Spleen (tissue), 11 donors: Measurements from ENCODE around the gene SOX15. TPM values are rescaled to one million over a fixed set of nuclear protein-coding genes. Genes with fewer than 3 reads are reported as not detected.

Experiments used
- DNase-seq: peaks from one replicate; pipeline ENCODE4 v3.0.0-alpha.2; 2020
- H3K27ac ChIP-seq, 8 donors: fragments of 200-600 bp; sonication (generic) in 7 of 8; 1 replicate in 4 of 8; 2 replicates in 4 of 8; pipeline versions ENCODE4 v1.5.0 to v1.8.0; 2016 to 2021; ENCODE audit warnings: inconsistent platforms in 4 of 8, mild to moderate bottlenecking in 4 of 8, moderate library complexity in 1 of 8
- H3K27me3 ChIP-seq, 7 donors: fragments of 200-600 bp; sonication (generic) in 6 of 7; replicated peaks in 1 of 7; 1 replicate in 4 of 7; 2 replicates in 3 of 7; pipeline versions ENCODE4 v1.5.0 to v1.8.0; 2016 to 2021; ENCODE audit warnings: inconsistent platforms in 3 of 7, mild to moderate bottlenecking in 1 of 7
- H3K36me3 ChIP-seq, 6 donors: fragments of 200-600 bp; sonication (generic) in 5 of 6; 1 replicate in 4 of 6; 2 replicates in 2 of 6; pipeline versions ENCODE4 v1.5.0 to v1.8.0; 2016 to 2021; ENCODE audit warnings: inconsistent platforms in 2 of 6
- H3K4me1 ChIP-seq, 6 donors: fragments of 200-600 bp; sonication (generic) in 5 of 6; 1 replicate in 3 of 6; 2 replicates in 3 of 6; pipeline versions ENCODE4 v1.5.0 to v1.8.0; 2016 to 2021; ENCODE audit warnings: inconsistent platforms in 3 of 6
- H3K4me3 ChIP-seq, 8 donors: fragments of 200-600 bp; sonication (generic) in 7 of 8; 1 replicate in 4 of 8; 2 replicates in 4 of 8; pipeline versions ENCODE4 v1.5.0 to v1.8.0; 2016 to 2021; ENCODE audit warnings: inconsistent platforms in 4 of 8, mild to moderate bottlenecking in 4 of 8, moderate library complexity in 2 of 8
- H3K9me3 ChIP-seq, 8 donors: fragments of 200-600 bp; sonication (generic) in 7 of 8; 1 replicate in 4 of 8; 2 replicates in 4 of 8; pipeline versions ENCODE4 v1.5.0 to v1.8.0; 2016 to 2021; ENCODE audit warnings: inconsistent platforms in 4 of 8
- POLR2A ChIP-seq, 3 donors: fragments of 450-650 bp; IDR thresholded peaks; one replicate each; pipeline ENCODE4 v1.5.1; 2017; ENCODE audit warnings: antibody characterized with exemption in 3 of 3, mild to moderate bottlenecking in 1 of 3
- POLR2AphosphoS5 ChIP-seq, 3 donors: sonication (generic); formaldehyde crosslinking; IDR thresholded peaks; one replicate each; pipeline ENCODE4 v1.5.1; 2017; ENCODE audit warnings: antibody characterized with exemption in 3 of 3
- WGBS, 5 donors: extraction: QIAGEN DNeasy Blood & Tissue Kit in 3 of 5; methylation state at CpG; one replicate each; pipeline versions ENCODE4 v1.1.5 to v1.1.7; 2013 to 2018; 5-methylcytosine and 5-hydroxymethylcytosine counted together
- intact Hi-C: fragments of 100-400 bp; cut with DNase I; formaldehyde crosslinking; loops from one replicate; pipeline ENCODE4 v1.15.0; 2023; ENCODE audit warnings: low total_unique reads
- polyA plus RNA-seq, 3 donors: library from polyadenylated mRNA; stranded (reverse); fragments of 200-250 nt; gene quantifications; one replicate each; pipeline ENCODE4 v1.2.1, GENCODE V29; 2013
- total RNA-seq, 7 donors: library from RNA; depleted of rRNA in 3 of 7; stranded (reverse); fragments of >200 nt in 3 of 7; fragmentation: NEBNext Ultra II Directional in 4 of 7; extraction: Animal tissue kit (Norgen Biotek cat#: 25700) in 4 of 7; gene quantifications; one replicate each; pipeline versions ENCODE4 v1.1.0 to v1.2.1, GENCODE V29; 2016 to 2021
- TF ChIP-seq, protein P1 (sequence below), 11 experiments: fragments of 200-600 bp in 7 of 11; fragments of 450-650 bp in 4 of 11; sonication (generic) in 4 of 11; IDR thresholded peaks in 8 of 11; conservative IDR thresholded peaks in 3 of 11; 1 replicate in 7 of 11; 2 replicates in 4 of 11; pipeline versions ENCODE4 v1.4.0 to v1.8.0; 2016 to 2021; ENCODE audit warnings: antibody characterized with exemption in 11 of 11, inconsistent platforms in 4 of 11, mild to moderate bottlenecking in 1 of 11
- donor health status: healthy with polysubstance abuse.
- donor health status: DM: no; HTN: no; CAD: no; lungs with moderate emphysema.
- donor health status: DM: no; HTN: no; CAD: no.
- donor health status: Bipolar disorder and iron deficiency.
- donor health status: healthy.
- donor health status: DM: no; HTN: no; CAD: no.
- donor health status: DM: yes; HTN: yes; CAD: no.

The SOX15 gene
- total and polyA plus RNA-seq, 10 donors: 0.20 to 1.7 (median 0.43) TPM; not detected in 4

DNA sequence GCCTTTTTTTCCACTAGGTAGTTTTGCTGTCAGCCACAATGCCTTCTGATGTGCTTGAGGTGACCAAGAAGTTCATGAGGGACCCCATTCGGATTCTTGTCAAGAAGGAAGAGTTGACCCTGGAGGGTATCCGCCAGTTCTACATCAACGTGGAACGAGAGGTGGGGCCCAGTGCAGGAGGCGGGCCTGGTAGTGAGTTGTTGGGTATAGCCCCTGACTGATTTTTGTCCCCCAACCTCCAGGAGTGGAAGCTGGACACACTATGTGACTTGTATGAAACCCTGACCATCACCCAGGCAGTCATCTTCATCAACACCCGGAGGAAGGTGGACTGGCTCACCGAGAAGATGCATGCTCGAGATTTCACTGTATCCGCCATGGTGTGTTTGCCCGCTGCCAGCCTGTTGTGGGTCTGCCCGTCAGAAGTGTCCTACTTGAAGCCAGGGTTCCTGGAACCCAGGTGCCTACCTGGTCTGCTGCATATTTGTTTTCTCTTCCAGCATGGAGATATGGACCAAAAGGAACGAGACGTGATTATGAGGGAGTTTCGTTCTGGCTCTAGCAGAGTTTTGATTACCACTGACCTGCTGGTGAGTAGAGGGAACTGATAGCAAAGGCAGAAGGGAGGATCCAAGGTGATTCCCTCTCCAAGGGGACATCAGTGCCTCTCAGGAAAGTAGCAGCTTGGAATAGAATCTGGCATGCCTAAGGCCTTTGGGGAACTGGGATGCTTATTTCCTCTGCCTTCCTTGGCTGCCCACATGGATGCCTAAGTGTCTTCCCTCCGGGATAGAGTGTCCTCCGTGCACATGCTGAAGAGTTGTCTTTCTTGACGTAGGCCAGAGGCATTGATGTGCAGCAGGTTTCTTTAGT lies 12.3 kb downstream of the SOX15 start:
- DNase-seq: no peak
- Histone ChIP-seq H3K27me3 (no peaks in the 10 kb centered on the region), H3K4me1 (peaks cover 52 to 90% (median 88%) of the 10 kb centered on the region in 6 donors), H3K9me3 (no peaks in the 10 kb centered on the region), H3K4me3 (peak overlapping the region in 1 of 8 donors; percentile 82), H3K36me3 (peaks cover 15 to 74% (median 55%) of the 10 kb centered on the region in 6 donors), H3K27ac (peak overlapping the region in 5 of 8 donors; percentile 26 to 99 (median 96))
- WGBS, 5 donors: 76 to 86% (median 82%) methylated on average over 17 of the region's 17 CpGs
- intact Hi-C loops: loop anchor here (10.0 kb wide), 1 partner anchor 233 kb away; no protein-coding TSS in a partner anchor
- peak in 2 of 3 donors; percentile 35 to 47 for TF ChIP-seq POLR2AphosphoS5 (IDR thresholded peaks at IDR 0.05)
- no peak for TF ChIP-seq POLR2A (IDR thresholded peaks at IDR 0.05)
- TF ChIP-seq, protein P1, sequence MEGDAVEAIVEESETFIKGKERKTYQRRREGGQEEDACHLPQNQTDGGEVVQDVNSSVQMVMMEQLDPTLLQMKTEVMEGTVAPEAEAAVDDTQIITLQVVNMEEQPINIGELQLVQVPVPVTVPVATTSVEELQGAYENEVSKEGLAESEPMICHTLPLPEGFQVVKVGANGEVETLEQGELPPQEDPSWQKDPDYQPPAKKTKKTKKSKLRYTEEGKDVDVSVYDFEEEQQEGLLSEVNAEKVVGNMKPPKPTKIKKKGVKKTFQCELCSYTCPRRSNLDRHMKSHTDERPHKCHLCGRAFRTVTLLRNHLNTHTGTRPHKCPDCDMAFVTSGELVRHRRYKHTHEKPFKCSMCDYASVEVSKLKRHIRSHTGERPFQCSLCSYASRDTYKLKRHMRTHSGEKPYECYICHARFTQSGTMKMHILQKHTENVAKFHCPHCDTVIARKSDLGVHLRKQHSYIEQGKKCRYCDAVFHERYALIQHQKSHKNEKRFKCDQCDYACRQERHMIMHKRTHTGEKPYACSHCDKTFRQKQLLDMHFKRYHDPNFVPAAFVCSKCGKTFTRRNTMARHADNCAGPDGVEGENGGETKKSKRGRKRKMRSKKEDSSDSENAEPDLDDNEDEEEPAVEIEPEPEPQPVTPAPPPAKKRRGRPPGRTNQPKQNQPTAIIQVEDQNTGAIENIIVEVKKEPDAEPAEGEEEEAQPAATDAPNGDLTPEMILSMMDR (IDR thresholded peaks at IDR 0.05 in 8 of 11, conservative IDR thresholded peaks at IDR 0.05 in 3 of 11): no peak

DNA sequence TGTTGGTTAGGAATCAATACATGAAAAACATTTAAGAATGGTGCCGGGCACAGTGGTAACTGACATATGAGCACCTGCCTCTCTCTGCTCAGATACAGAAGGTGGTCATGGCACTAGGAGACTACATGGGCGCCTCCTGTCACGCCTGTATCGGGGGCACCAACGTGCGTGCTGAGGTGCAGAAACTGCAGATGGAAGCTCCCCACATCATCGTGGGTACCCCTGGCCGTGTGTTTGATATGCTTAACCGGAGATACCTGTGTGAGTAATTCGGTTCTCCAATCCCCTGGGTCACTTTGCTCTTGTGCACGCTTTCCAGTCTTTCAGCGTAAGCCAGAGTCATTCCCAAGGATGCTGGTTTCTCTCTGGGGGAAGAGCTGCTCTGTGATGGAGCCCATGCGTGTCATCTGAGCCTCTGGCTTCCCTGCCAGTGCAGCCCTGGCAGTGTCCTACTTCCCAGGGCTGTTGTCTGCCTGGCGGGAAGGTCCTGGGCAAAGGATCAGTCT lies 13.4 kb downstream of the SOX15 start:
- no peak for DNase-seq
- Histone ChIP-seq H3K9me3 (no peaks in the 10 kb centered on the region), H3K27me3 (no peaks in the 10 kb centered on the region), H3K27ac (peak overlapping the region in 1 of 8 donors; percentile 99), H3K36me3 (peaks cover 15 to 69% (median 55%) of the 10 kb centered on the region in 6 donors), H3K4me3 (no peak overlapping the region), H3K4me1 (peaks cover 44 to 87% (median 85%) of the 10 kb centered on the region in 6 donors)
- WGBS, 5 donors: 80 to 89% (median 83%) methylated on average over 12 to 14 of the region's 14 CpGs
- intact Hi-C loops: loop anchor here (10.0 kb wide), 1 partner anchor 232 kb away; no protein-coding TSS in a partner anchor
- TF ChIP-seq POLR2AphosphoS5 (IDR thresholded peaks at IDR 0.05) (peak in 2 of 3 donors; percentile 35 to 46), POLR2A (IDR thresholded peaks at IDR 0.05) (no peak)

DNA sequence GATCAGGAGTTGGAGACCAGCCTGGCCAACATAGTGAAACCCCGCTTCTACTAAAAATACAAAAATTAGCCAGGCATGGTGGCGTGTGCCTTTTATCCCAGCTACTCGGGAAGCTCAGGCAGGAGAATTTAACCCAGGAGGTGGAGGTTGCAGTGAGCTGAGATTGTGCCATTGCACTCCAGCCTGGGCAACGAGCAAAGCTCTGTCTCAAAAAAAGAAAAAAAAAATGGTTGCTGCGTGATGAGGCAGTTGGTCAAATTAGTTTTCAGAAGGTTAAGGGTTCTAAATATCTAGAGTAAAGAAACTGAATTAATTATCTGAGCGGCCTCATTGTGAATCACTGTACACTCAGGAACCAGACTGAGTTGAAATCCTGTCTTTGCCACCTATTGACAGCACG lies 13.9 kb downstream of the SOX15 start:
- Histone ChIP-seq H3K27ac (peak overlapping the region in 4 of 8 donors; percentile 13 to 100 (median 98)), H3K4me1 (peaks cover 41 to 87% (median 84%) of the 10 kb centered on the region in 6 donors)

DNA sequence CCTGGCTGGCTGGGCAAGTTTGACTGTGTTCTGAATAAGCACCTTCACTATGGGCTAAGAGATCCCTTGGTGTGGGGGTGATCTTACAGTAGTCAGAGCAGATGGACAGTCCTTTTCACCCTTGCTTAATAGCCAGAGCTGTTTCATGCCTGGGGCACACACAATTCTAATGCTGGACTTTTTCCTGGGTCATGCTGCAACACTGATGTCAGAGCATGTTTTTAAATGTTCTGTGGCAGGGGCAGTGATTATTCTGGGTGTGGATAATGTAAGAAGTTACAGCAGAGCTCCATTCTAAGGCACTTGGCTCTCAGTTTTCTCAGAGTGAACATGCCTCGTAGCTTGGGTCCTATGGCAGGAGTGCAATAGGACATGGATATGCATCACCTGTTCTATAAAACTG lies 14.4 kb downstream of the SOX15 start:
- intact Hi-C loops: loop anchor here (10.0 kb wide), 1 partner anchor 231 kb away; no protein-coding TSS in a partner anchor
- Histone ChIP-seq H3K9me3 (no peaks in the 10 kb centered on the region), H3K27ac (peak overlapping the region in 5 of 8 donors; percentile 13 to 100 (median 98)), H3K4me3 (peak overlapping the region in 4 of 8 donors; percentile 91 to 98 (median 94)), H3K36me3 (peaks cover 15 to 69% (median 62%) of the 10 kb centered on the region in 6 donors), H3K27me3 (no peaks in the 10 kb centered on the region), H3K4me1 (peaks cover 40 to 85% (median 80%) of the 10 kb centered on the region in 6 donors)
- 53 to 94% (median 64%) methylated on average over 1 of the region's 1 CpG for WGBS, 5 donors
- DNase-seq: no peak
- no peak for TF ChIP-seq POLR2AphosphoS5 (IDR thresholded peaks at IDR 0.05)
- TF ChIP-seq, protein P1 (IDR thresholded peaks at IDR 0.05 in 8 of 11, conservative IDR thresholded peaks at IDR 0.05 in 3 of 11): no peak
- no peak for TF ChIP-seq POLR2A (IDR thresholded peaks at IDR 0.05)

More for the DNA sequence above, 13.9 kb downstream of the SOX15 start:
- 69 to 77% (median 73%) methylated on average over 7 of the region's 7 CpGs for WGBS, 5 donors
- no peaks in the 10 kb centered on the region for H3K27me3 ChIP-seq
- H3K36me3 ChIP-seq: peaks cover 15 to 69% (median 57%) of the 10 kb centered on the region in 6 donors
- peak overlapping the region in 1 of 8 donors; percentile 94 for H3K4me3 ChIP-seq
- DNase-seq: no peak
- H3K9me3 ChIP-seq: no peaks in the 10 kb centered on the region
- intact Hi-C loops: loop anchor here (10.0 kb wide), 1 partner anchor 231 kb away; no protein-coding TSS in a partner anchor
- no peak for TF ChIP-seq POLR2AphosphoS5 (IDR thresholded peaks at IDR 0.05)
- no peak for TF ChIP-seq POLR2A (IDR thresholded peaks at IDR 0.05)
- TF ChIP-seq, protein P1 (IDR thresholded peaks at IDR 0.05 in 8 of 11, conservative IDR thresholded peaks at IDR 0.05 in 3 of 11): no peak
